ENCODE measurements around the gene HOXA1. TPM values are rescaled to one million over a fixed set of nuclear protein-coding genes. Genes with fewer than 3 reads are reported as not detected.
"Not testable (repeated sequence)": the region's sequence is repeated elsewhere in the genome, so short reads cannot be mapped to it uniquely, and the experiment has no call there.

Gene HOXA1
- polyA plus RNA-seq, 1 donor from 2014 or later, result 0.24 TPM

DNA sequence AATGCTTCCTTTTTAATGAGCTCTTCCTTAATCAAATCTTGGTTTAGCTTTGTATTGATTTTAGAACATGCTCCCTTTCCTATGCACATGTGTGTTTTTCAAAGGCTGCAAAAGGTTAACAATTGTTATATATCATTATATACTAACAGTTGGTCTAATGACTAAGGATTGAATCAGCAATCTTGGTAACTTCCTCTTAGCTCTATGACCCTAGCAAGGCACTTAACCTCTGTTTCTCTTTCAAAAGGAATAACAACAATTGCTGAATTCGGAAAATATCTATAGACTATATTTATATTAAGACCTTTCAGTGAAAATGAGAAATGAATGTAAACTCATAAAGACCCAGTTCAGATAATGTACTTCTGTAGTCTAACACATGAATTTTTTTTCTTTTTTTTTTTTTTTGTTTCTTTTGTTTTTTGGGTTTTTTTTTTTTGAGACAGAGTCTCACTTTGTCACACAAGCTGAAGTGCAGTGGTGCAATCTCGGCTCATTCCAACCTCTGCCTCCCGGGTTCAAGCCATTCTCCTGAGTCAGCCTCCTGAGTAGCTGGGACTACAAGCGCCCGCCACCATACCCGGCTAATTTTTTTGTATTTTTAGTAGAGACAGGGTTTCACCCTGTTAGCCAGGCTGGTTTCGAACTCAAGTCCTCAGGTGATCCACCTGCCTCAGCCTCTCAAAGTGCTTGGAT lies 48.8 kb downstream of the HOXA1 start:
- no peak overlapping the region for H3K4me3 Mint-ChIP-seq
- no peaks in the 10 kb centered on the region for H3K4me1 Mint-ChIP-seq
- H3K27ac Mint-ChIP-seq, result no peak overlapping the region
- H3K27me3 Mint-ChIP-seq, result peaks cover 8% of the 10 kb centered on the region
- peaks cover 0 to 2% (median 0%) of the 10 kb centered on the region in 3 donors for H3K9me3 Mint-ChIP-seq
- H3K36me3 Mint-ChIP-seq, result no peaks in the 10 kb centered on the region

DNA sequence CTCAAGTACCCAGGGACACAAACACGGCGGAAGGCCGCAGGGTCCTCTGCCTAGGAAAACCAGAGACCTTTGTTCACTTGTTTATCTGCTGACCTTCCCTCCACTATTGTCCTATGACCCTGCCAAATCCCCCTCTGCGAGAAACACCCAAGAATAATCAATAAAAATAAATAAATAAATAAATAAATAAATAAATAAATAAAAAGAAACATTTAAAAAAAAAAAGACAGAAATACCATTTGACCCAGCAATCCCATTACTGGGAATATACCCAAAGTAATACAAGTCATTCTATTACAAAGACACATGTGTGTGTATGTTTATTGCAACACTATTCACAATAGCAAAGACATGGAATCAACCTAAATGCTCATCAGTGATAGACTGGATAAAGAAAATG lies 49.8 kb downstream of the HOXA1 start:
- not testable (repeated sequence) for H3K9me3 Mint-ChIP-seq, H3K27me3 Mint-ChIP-seq, H3K27ac Mint-ChIP-seq, H3K36me3 Mint-ChIP-seq, H3K4me1 Mint-ChIP-seq, H3K4me3 Mint-ChIP-seq

DNA sequence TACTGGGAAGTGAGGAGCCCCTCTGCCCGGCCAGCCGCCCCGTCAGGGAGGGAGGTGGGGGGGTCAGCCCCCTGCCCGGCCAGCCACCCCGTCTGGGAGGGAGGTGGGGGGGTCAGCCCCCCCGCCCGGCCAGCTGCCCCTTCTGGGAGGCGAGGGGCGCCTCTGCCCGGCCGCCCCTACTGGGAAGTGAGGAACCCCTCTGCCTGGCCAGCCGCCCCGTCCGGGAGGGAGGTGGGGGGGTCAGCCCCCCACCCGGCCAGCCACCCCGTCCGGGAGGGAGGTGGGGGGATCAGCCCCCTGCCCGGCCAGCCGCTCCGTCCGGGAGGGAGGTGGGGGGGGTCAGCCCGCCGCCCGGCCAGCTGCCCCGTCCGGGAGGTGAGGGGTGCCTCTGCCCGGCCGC lies 50.7 kb downstream of the HOXA1 start:
- not testable (repeated sequence) for H3K4me1 Mint-ChIP-seq, H3K4me3 Mint-ChIP-seq, H3K27ac Mint-ChIP-seq, H3K9me3 Mint-ChIP-seq, H3K27me3 Mint-ChIP-seq, H3K36me3 Mint-ChIP-seq

Other genes with a start within 250 kb of the HOXA1 start
- gene SKAP2, start 231.4 kb downstream of the HOXA1 start, polyA plus RNA-seq, result 135 TPM
- gene HOXA2, start 6.7 kb upstream of the HOXA1 start, polyA plus RNA-seq, result not detected
- not detected for gene HOXA4, start 34.8 kb upstream of the HOXA1 start, polyA plus RNA-seq
- gene HOXA5, start 47.7 kb upstream of the HOXA1 start, polyA plus RNA-seq, result not detected
- 0.39 TPM for gene HOXA6, start 51.8 kb upstream of the HOXA1 start, polyA plus RNA-seq
- gene HOXA3, start 56.6 kb upstream of the HOXA1 start, polyA plus RNA-seq, result not detected
- gene HOXA7, start 60.7 kb upstream of the HOXA1 start, polyA plus RNA-seq, result 1.0 TPM
- 0.20 TPM for gene HOXA9, start 69.5 kb upstream of the HOXA1 start, polyA plus RNA-seq
- gene HOXA10, start 78.3 kb upstream of the HOXA1 start, polyA plus RNA-seq, result 0.70 TPM
- not detected for gene HOXA11, start 89.2 kb upstream of the HOXA1 start, polyA plus RNA-seq
- not detected for gene HOXA13, start 104.1 kb upstream of the HOXA1 start, polyA plus RNA-seq
- gene EVX1, start 146.8 kb upstream of the HOXA1 start, polyA plus RNA-seq, result not detected